ENCODE results near the gene MOGAT2.

Gene MOGAT2

GRCh38 chr11:75775056-75775455 lies 57.4 kb downstream of the MOGAT2 start:
- no peak overlapping the region for H3K27ac ChIP-seq (ENCODE audit: low read length)
- no peaks in the 10 kb centered on the region for H3K9me2 ChIP-seq (replicated peaks; ENCODE audit: insufficient read depth, low read length)
- DNase-seq = no peak
- H3K9ac ChIP-seq (ENCODE audit: low read length) = no peak overlapping the region
- H3K27me3 ChIP-seq (replicated peaks; ENCODE audit: insufficient read depth, low read length) = no peaks in the 10 kb centered on the region
- H2AFZ ChIP-seq (ENCODE audit: low read length) = no peak overlapping the region
- H3K4me3 ChIP-seq (ENCODE audit: low read length) = no peak overlapping the region
- H3K79me2 ChIP-seq (ENCODE audit: low read length) = no peaks in the 10 kb centered on the region; the same call in 1 of the 2 replicates
- no peaks in the 10 kb centered on the region for H4K20me1 ChIP-seq (ENCODE audit: insufficient read depth, low read length)
- H3K4me2 ChIP-seq (ENCODE audit: low read depth, low read length) = no peak overlapping the region
- no peaks in the 10 kb centered on the region for H3K36me3 ChIP-seq (replicated peaks; ENCODE audit: insufficient read depth, low read length)
- H3K9me3 ChIP-seq (replicated peaks; ENCODE audit: insufficient read depth, low read length) = no peaks in the 10 kb centered on the region
- H3K4me1 ChIP-seq (ENCODE audit: low read length) = peaks cover 12% of the 10 kb centered on the region
- no peak for TF ChIP-seq CTCF (IDR thresholded peaks at IDR 0.05; ENCODE audit: low read length)
- TF ChIP-seq EZH2 (optimal IDR thresholded peaks at IDR 0.05; ENCODE audit: low read depth, low read length) = no peak
- TF ChIP-seq EZH2phosphoT487 (IDR thresholded peaks at IDR 0.05; ENCODE audit: low read length) = no peak
- H3F3A ChIP-seq (ENCODE audit: insufficient read depth, low read length) = no peaks in the 10 kb centered on the region

GRCh38 chr11:75776546-75776945 lies 58.9 kb downstream of the MOGAT2 start:
- no peaks in the 10 kb centered on the region for H4K20me1 ChIP-seq (ENCODE audit: insufficient read depth, low read length)
- TF ChIP-seq CTCF (IDR thresholded peaks at IDR 0.05; ENCODE audit: low read length) = no peak
- TF ChIP-seq EZH2phosphoT487 (IDR thresholded peaks at IDR 0.05; ENCODE audit: low read length) = no peak
- no peak for TF ChIP-seq EZH2 (optimal IDR thresholded peaks at IDR 0.05; ENCODE audit: low read depth, low read length)
- no peak overlapping the region for H3K4me2 ChIP-seq (ENCODE audit: low read depth, low read length)
- no peak overlapping the region for H2AFZ ChIP-seq (ENCODE audit: low read length)
- no peaks in the 10 kb centered on the region for H3K9me3 ChIP-seq (replicated peaks; ENCODE audit: insufficient read depth, low read length)
- no peaks in the 10 kb centered on the region for H3K79me2 ChIP-seq (ENCODE audit: low read length)
- no peak overlapping the region for H3K27ac ChIP-seq (ENCODE audit: low read length)
- H3K9ac ChIP-seq (ENCODE audit: low read length) = no peak overlapping the region
- peaks cover 12% of the 10 kb centered on the region for H3K4me1 ChIP-seq (ENCODE audit: low read length)
- H3K27me3 ChIP-seq (replicated peaks; ENCODE audit: insufficient read depth, low read length) = no peaks in the 10 kb centered on the region
- H3K36me3 ChIP-seq (replicated peaks; ENCODE audit: insufficient read depth, low read length) = no peaks in the 10 kb centered on the region
- no peaks in the 10 kb centered on the region for H3F3A ChIP-seq (ENCODE audit: insufficient read depth, low read length)
- no peaks in the 10 kb centered on the region for H3K9me2 ChIP-seq (replicated peaks; ENCODE audit: insufficient read depth, low read length)
- no peak overlapping the region for H3K4me3 ChIP-seq (ENCODE audit: low read length)
- DNase-seq = no peak

GRCh38 chr11:75777461-75778110 lies 59.9 kb downstream of the MOGAT2 start:
- TF ChIP-seq EZH2 (optimal IDR thresholded peaks at IDR 0.05; ENCODE audit: low read depth, low read length) (no peak), EZH2phosphoT487 (IDR thresholded peaks at IDR 0.05; ENCODE audit: low read length) (no peak), CTCF (IDR thresholded peaks at IDR 0.05; ENCODE audit: low read length) (no peak)

More at GRCh38 chr11:75777461-75778110, 59.9 kb downstream of the MOGAT2 start:
- DNase-seq = no peak
- Histone ChIP-seq H3K9me2 (replicated peaks; ENCODE audit: insufficient read depth, low read length) (no peaks in the 10 kb centered on the region), H3K36me3 (replicated peaks; ENCODE audit: insufficient read depth, low read length) (no peaks in the 10 kb centered on the region), H3K4me1 (ENCODE audit: low read length) (peaks cover 12% of the 10 kb centered on the region), H4K20me1 (ENCODE audit: insufficient read depth, low read length) (no peaks in the 10 kb centered on the region), H3K9ac (ENCODE audit: low read length) (no peak overlapping the region), H3K27ac (ENCODE audit: low read length) (no peak overlapping the region), H3K4me3 (ENCODE audit: low read length) (no peak overlapping the region), H3K9me3 (replicated peaks; ENCODE audit: insufficient read depth, low read length) (no peaks in the 10 kb centered on the region), H3F3A (ENCODE audit: insufficient read depth, low read length) (no peaks in the 10 kb centered on the region), H3K4me2 (ENCODE audit: low read depth, low read length) (no peak overlapping the region), H3K79me2 (ENCODE audit: low read length) (no peaks in the 10 kb centered on the region), H3K27me3 (replicated peaks; ENCODE audit: insufficient read depth, low read length) (no peaks in the 10 kb centered on the region), H2AFZ (ENCODE audit: low read length) (no peak overlapping the region)

Measured in MM.1S (cell line).